ENCODE measurements around the gene INO80D. TPM values are rescaled to one million over a fixed set of nuclear protein-coding genes. Genes with fewer than 3 reads are reported as not detected.

The INO80D gene
- total RNA-seq, 1 experiment from 2014 or later: 14.4 TPM

DNA sequence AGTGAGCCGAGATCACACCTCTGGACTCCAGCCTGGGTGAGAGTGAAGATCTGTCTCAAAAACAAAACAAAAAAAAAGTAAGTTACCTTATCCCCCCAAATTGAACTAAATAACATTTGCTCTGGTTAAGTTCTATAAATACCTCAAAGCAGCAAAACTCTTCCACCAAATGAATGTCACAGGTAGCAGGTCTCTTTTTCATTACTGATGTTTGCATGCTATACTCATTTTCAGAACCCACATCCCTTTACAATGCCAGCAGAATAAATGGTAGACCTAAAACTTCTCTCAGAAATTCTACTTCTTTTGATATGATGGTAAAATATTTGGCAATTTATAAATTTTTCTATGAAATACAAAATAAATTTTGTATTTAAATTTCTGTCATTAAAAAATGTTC lies 22.3 kb downstream of the INO80D start (continued):
- TF ChIP-seq REST (IDR thresholded peaks at IDR 0.05; ENCODE audit: low read depth): no peak
- TF ChIP-seq CEBPB (IDR thresholded peaks at IDR 0.05; ENCODE audit: low read depth): no peak
- no peak for TF ChIP-seq EZH2 (IDR thresholded peaks at IDR 0.05)
- TF ChIP-seq SIN3A (IDR thresholded peaks at IDR 0.05; ENCODE audit: low read depth): no peak
- no peak for TF ChIP-seq MAX (IDR thresholded peaks at IDR 0.05)
- no peak for TF ChIP-seq YY1 (IDR thresholded peaks at IDR 0.05; ENCODE audit: extremely low read depth, insufficient replicate concordance, low read depth, low read length)
- TF ChIP-seq ZNF274 (IDR thresholded peaks at IDR 0.05; ENCODE audit: low read depth, low read length): no peak
- TF ChIP-seq SRF (IDR thresholded peaks at IDR 0.05; ENCODE audit: low read depth): no peak
- no peak for TF ChIP-seq EZH2phosphoT487 (IDR thresholded peaks at IDR 0.05; ENCODE audit: borderline replicate concordance)

DNA sequence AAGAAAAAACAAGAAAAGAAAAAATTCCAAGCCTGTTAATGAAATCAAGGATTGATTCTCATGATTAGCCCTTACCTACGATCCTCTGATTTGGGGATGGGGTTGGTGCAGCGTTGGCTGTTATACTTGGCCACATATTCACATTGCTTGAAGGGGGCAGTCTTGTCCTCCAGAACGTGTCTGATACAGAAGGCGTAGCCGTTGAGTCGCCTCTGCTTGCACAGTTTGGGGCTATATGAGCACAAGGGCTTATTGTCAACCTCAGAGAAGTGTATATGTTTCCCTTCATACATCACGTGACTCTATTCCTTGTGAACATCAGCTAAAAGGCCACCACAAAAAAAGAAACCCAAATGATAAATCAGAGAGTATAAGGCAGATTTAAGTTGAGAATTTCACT lies 23.2 kb downstream of the INO80D start:
- ChIA-PET CTCF (no interaction called here), POLR2A (no interaction called here), RAD21 (ENCODE audit: low non-redundant PET in 1 of 2, low total read pairs in 2 of 2, uncharacterized antibody in 2 of 2, unreplicated experiment in 2 of 2) (no interaction called here)
- Histone ChIP-seq H3K79me2 (ENCODE audit: insufficient read depth, low read length) (peaks cover 13% of the 10 kb centered on the region; the same call in 1 of the 2 replicates), H3K9me3 (ENCODE audit: control insufficient read depth in 1 of 2, insufficient read depth in 1 of 2, low read depth in 1 of 2, low read length in 2 of 2) (no peaks in the 10 kb centered on the region), H3K9ac (ENCODE audit: low read length) (no peak overlapping the region), H4K20me1 (ENCODE audit: insufficient read depth) (no peaks in the 10 kb centered on the region), H3K27ac (ENCODE audit: low read depth, low read length) (no peak overlapping the region), H3K4me2 (ENCODE audit: low read length) (no peak overlapping the region), H3K27me3 (ENCODE audit: insufficient read depth, low read length) (no peaks in the 10 kb centered on the region), H3K9me2 (ENCODE audit: insufficient read depth) (no peaks in the 10 kb centered on the region), H3K4me1 (ENCODE audit: control insufficient read depth in 1 of 2, insufficient read depth in 2 of 2, low read length in 2 of 2) (no peaks in the 10 kb centered on the region), H3K36me3 (ENCODE audit: control insufficient read depth in 1 of 2, insufficient read depth in 2 of 2, low read length in 2 of 2) (no peaks in the 10 kb centered on the region), H3K4me3 (replicated peaks in 1 of 2; ENCODE audit: low read depth in 1 of 2, low read length in 2 of 2) (no peak overlapping the region), H2AFZ (ENCODE audit: low read depth, low read length, poor library complexity, severe bottlenecking) (no peak overlapping the region)
- no TSS peak for BruUV-seq (replicated peaks)
- TF ChIP-seq REST (IDR thresholded peaks at IDR 0.05; ENCODE audit: low read depth) (no peak), CEBPB (IDR thresholded peaks at IDR 0.05; ENCODE audit: low read depth) (no peak), EZH2 (IDR thresholded peaks at IDR 0.05) (no peak), ATF3 (IDR thresholded peaks at IDR 0.05) (no peak), CBX3 (IDR thresholded peaks at IDR 0.05; ENCODE audit: low read depth) (no peak), ZBTB33 (IDR thresholded peaks at IDR 0.05; ENCODE audit: extremely low read depth, insufficient replicate concordance, low read length) (no peak), MAX (IDR thresholded peaks at IDR 0.05) (no peak), YY1 (IDR thresholded peaks at IDR 0.05; ENCODE audit: extremely low read depth, insufficient replicate concordance, low read depth, low read length) (no peak)
- ATAC-seq (no peak), DNase-seq (ENCODE audit: low read depth, low spot score) (no peak)
- intact Hi-C loops (cut with micrococcal nuclease): no loop called here

Data from HCT116 (cell line).